Loucy (cell line): Measurements from ENCODE around the gene NUP205.

ENCODE experiments used
- EZH2phosphoT487 ChIP-seq: fragments of 200-600 bp; IDR thresholded peaks from 2 replicates; pipeline ENCODE4 v1.6.1; 2018; ENCODE audit warnings: antibody characterized with exemption, mild to moderate bottlenecking, moderate library complexity, borderline replicate concordance
- TF ChIP-seq, protein P1 (sequence below): fragments of 200-600 bp; sonication (generic); conservative IDR thresholded peaks from 2 replicates; pipeline ENCODE4 v1.5.1; 2014; ENCODE audit warnings: mild to moderate bottlenecking, antibody characterized with exemption, low read length

DNA sequence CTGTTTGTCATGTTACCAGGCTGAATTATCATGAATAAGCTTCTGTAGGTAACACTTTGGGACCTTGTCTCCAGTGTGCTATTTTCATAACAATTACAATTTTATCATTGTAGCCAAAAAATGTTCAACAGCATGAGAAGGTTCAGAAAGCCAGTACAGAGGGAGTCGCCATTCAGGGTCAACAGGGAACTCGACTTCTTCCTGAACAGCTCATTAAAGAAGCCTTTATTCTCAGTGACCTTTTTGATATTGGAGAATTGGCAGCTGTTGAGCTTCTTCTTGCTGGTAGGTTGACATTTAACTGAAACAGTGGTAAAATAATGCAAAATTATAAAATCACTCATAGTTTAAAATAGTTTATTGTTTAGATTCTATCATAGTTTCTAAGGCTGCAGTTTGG lies 15.8 kb downstream of the NUP205 start:
- TF ChIP-seq, protein P1, sequence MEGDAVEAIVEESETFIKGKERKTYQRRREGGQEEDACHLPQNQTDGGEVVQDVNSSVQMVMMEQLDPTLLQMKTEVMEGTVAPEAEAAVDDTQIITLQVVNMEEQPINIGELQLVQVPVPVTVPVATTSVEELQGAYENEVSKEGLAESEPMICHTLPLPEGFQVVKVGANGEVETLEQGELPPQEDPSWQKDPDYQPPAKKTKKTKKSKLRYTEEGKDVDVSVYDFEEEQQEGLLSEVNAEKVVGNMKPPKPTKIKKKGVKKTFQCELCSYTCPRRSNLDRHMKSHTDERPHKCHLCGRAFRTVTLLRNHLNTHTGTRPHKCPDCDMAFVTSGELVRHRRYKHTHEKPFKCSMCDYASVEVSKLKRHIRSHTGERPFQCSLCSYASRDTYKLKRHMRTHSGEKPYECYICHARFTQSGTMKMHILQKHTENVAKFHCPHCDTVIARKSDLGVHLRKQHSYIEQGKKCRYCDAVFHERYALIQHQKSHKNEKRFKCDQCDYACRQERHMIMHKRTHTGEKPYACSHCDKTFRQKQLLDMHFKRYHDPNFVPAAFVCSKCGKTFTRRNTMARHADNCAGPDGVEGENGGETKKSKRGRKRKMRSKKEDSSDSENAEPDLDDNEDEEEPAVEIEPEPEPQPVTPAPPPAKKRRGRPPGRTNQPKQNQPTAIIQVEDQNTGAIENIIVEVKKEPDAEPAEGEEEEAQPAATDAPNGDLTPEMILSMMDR, result no peak
- TF ChIP-seq EZH2phosphoT487, result no peak
